H1 (cell line): ENCODE data around the gene IRF7. TPM values are rescaled to one million over a fixed set of nuclear protein-coding genes. Genes with fewer than 3 reads are reported as not detected.

Experiments
- CBX5 ChIP-seq: fragments of 300-800, 300-1000 bp; sonication (generic); IDR thresholded peaks from 2 replicates; pipeline ENCODE4 v1.7.1; 2016; ENCODE audit warnings: antibody characterized with exemption, low read length, low read depth
- CEBPB ChIP-seq: IDR thresholded peaks from 2 replicates; pipeline ENCODE4 v1.6.1; 2012; ENCODE audit warnings: low read depth, low read length
- CHD2 ChIP-seq: IDR thresholded peaks from 2 replicates; pipeline ENCODE4 v1.6.1; 2012; ENCODE audit warnings: low read length, improper control_type of control experiment
- JUN ChIP-seq: IDR thresholded peaks from 2 replicates; pipeline ENCODE4 v1.6.1; 2011; ENCODE audit warnings: low read depth, mild to moderate bottlenecking, improper control_type of control experiment, low read length
- MAX ChIP-seq: IDR thresholded peaks from 2 replicates; pipeline ENCODE4 v1.6.1; 2012; ENCODE audit warnings: inconsistent platforms
- POU5F1 ChIP-seq: IDR thresholded peaks from 2 replicates; pipeline ENCODE4 v1.6.1; 2011; ENCODE audit warnings: low read depth, mild to moderate bottlenecking, low read length, moderate library complexity
- RAD21 ChIP-seq, 2 experiments: IDR thresholded peaks in 1 of 2; conservative IDR thresholded peaks in 1 of 2; 2 replicates each; pipeline ENCODE4 v1.6.1; 2011; ENCODE audit warnings: low read depth in 2 of 2, low read length in 2 of 2, improper control_type of control experiment in 1 of 2, inconsistent platforms in 1 of 2, mild to moderate bottlenecking in 1 of 2, moderate library complexity in 1 of 2
- RBBP5 ChIP-seq: IDR thresholded peaks from 2 replicates; pipeline ENCODE4 v1.7.1; 2012; ENCODE audit warnings: low read depth, mild to moderate bottlenecking, inconsistent platforms, low read length, moderate library complexity, borderline replicate concordance
- RXRA ChIP-seq: IDR thresholded peaks from 2 replicates; pipeline ENCODE4 v1.6.1; 2011; ENCODE audit warnings: low read depth, mild to moderate bottlenecking, low read length, moderate library complexity; ENCODE audit not compliant: insufficient read depth
- TEAD4 ChIP-seq: IDR thresholded peaks from 2 replicates; pipeline ENCODE4 v1.6.1; 2012; ENCODE audit warnings: low read depth, low read length, inconsistent platforms, mixed read lengths
- polyA plus RNA-seq, 7 experiments: library from polyadenylated mRNA; depleted of rRNA in 3 of 7; stranded (reverse) in 5 of 7; unstranded in 2 of 7; fragments of >200 nt in 5 of 7; fragments of 200-250 nt in 2 of 7; gene quantifications; 1 replicate in 5 of 7; 2 replicates in 1 of 7; 4 replicates in 1 of 7; pipeline versions ENCODE4 v1.2.1 to v1.2.3, GENCODE V29; 2011 to 2013; ENCODE audit warnings: missing spikeins in 2 of 7, mixed read lengths in 2 of 7
- total RNA-seq: library from RNA; stranded (reverse); fragmentation: NEBNext Ultra II Directional; extraction: Animal tissue kit (Norgen Biotek cat#: 25700); gene quantifications from 2 replicates; pipeline ENCODE4 v1.2.1, GENCODE V29; 2021

Gene IRF7
- total and polyA plus RNA-seq, 2 of the 8 experiments (the other 6 are each of a cell fraction or from before 2014, with no cell fraction given) = 9.1 to 9.6 TPM

GRCh38 chr11:575313-575995 is 40.3 kb downstream of the IRF7 start (continued):
- TF ChIP-seq RBBP5 (no peak), CBX5 (no peak), RAD21 (IDR thresholded peaks at IDR 0.05 in 1 of 2, conservative IDR thresholded peaks at IDR 0.05 in 1 of 2; ENCODE audit: low read depth in 2 of 2, low read length in 2 of 2) (no peak), RXRA (no peak), MAX (no peak; the same call in none of the 2 replicates), CEBPB (no peak), POU5F1 (no peak), CHD2 (no peak), JUN (no peak), TEAD4 (no peak)
